ENCODE results near the gene ASPHD2.
A peak's percentile ranks its signal among the peaks of the same experiment; 100 is the strongest.

GRCh38 chr22:26483439-26484359 is 54.6 kb downstream of the ASPHD2 start, which contains the start of the genes HPS4 and SRRD:
- TF ChIP-seq CTCF (IDR thresholded peaks at IDR 0.05 in 8 of 11, conservative IDR thresholded peaks at IDR 0.05 in 3 of 11), result peak in 3 of 11 experiments; percentile 14 to 28 (median 28)
- peak; percentile 70 to 83 (median 78) for TF ChIP-seq POLR2A (IDR thresholded peaks at IDR 0.05)
- peak; percentile 98 to 99 (median 98) for TF ChIP-seq POLR2AphosphoS5 (IDR thresholded peaks at IDR 0.05)
